ENCODE results near the gene SETD1B. TPM values are rescaled to one million over a fixed set of nuclear protein-coding genes. Genes with fewer than 3 reads are reported as not detected.

SETD1B gene
- total RNA-seq, 1 donor from 2014 or later: 19.4 TPM

DNA sequence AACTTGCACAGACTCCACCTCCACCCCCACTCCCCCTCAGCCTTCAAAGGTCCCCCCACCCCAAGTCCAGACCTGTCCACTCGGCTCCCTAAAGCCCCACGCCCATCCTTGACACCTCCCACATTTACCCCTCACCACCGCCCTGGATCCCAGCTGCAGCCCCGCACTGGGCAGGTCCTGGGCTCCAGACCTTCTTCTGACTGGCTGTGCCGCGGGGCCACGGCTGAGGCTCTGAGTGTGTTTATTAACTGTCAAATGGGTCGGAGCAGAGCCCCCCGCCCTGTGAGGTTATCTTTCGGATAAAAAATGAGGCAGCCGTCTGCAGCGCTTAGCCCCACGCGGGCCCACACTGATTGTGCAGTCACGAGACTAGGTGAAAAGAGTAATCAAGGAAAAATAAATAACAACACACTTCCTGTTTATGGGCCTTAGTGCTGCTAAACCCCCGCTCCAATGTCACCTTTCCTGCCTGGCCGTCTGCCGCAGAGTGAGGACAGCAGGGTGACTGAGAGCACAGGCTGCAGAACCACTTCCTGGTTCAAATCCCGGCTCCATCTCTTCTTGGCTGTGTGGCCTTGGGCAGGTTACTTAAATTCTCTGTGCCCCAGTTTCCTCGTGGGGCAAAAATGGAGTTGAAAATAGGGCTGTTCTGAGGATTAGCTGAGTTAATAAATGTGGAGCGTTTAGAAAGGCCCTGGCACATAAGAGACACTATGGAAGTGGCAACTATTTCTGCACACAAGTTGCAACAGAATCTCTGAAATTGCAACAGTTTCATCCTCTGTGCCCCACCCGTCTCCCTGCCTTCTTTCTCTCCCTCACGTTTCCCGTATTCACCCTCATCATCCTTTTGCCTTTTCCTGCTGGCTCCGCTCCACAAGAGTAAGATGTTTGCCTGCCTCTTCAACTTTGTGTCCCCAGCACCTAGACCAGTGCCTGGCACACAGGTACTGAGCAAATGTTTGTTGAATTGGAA is 9.4 kb downstream of the SETD1B start:
- Mint-ChIP-seq H3K9me3 (ENCODE audit: low read depth) (no peaks in the 10 kb centered on the region), H3K4me1 (ENCODE audit: low read depth) (peaks cover 29% of the 10 kb centered on the region), H3K36me3 (ENCODE audit: low read depth) (peaks cover 16% of the 10 kb centered on the region), H3K27me3 (ENCODE audit: low read depth) (no peaks in the 10 kb centered on the region), H3K4me3 (ENCODE audit: unreplicated experiment) (peak overlapping the region; percentile 80), H3K27ac (ENCODE audit: unreplicated experiment) (peak overlapping the region; percentile 69)
- TF ChIP-seq, protein P1, sequence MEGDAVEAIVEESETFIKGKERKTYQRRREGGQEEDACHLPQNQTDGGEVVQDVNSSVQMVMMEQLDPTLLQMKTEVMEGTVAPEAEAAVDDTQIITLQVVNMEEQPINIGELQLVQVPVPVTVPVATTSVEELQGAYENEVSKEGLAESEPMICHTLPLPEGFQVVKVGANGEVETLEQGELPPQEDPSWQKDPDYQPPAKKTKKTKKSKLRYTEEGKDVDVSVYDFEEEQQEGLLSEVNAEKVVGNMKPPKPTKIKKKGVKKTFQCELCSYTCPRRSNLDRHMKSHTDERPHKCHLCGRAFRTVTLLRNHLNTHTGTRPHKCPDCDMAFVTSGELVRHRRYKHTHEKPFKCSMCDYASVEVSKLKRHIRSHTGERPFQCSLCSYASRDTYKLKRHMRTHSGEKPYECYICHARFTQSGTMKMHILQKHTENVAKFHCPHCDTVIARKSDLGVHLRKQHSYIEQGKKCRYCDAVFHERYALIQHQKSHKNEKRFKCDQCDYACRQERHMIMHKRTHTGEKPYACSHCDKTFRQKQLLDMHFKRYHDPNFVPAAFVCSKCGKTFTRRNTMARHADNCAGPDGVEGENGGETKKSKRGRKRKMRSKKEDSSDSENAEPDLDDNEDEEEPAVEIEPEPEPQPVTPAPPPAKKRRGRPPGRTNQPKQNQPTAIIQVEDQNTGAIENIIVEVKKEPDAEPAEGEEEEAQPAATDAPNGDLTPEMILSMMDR (IDR thresholded peaks at IDR 0.05): no peak
- no peak for DNase-seq (ENCODE audit: low spot score)

DNA sequence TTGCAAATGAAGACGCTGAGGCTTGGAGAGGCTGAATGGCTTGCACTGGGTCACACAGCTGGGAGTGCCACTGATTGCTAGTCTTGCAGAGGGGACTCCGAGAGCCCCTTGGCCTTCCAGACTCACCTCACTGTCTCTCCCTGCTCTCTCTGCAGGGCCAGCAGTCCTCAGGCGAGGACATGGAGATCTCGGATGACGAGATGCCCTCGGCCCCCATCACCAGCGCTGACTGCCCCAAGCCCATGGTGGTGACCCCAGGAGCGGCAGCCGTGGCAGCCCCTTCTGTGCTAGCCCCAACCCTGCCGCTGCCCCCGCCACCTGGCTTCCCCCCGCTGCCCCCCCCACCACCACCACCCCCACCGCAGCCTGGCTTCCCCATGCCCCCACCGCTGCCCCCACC is 10.1 kb downstream of the SETD1B start:
- Mint-ChIP-seq H3K36me3 (ENCODE audit: low read depth) (peaks cover 13% of the 10 kb centered on the region), H3K9me3 (ENCODE audit: low read depth) (no peaks in the 10 kb centered on the region), H3K27me3 (ENCODE audit: low read depth) (no peaks in the 10 kb centered on the region), H3K4me1 (ENCODE audit: low read depth) (peaks cover 29% of the 10 kb centered on the region), H3K27ac (ENCODE audit: unreplicated experiment) (peak overlapping the region; percentile 69), H3K4me3 (ENCODE audit: unreplicated experiment) (no peak overlapping the region)
- TF ChIP-seq, protein P1 (IDR thresholded peaks at IDR 0.05): no peak
- DNase-seq (ENCODE audit: low spot score): no peak

DNA sequence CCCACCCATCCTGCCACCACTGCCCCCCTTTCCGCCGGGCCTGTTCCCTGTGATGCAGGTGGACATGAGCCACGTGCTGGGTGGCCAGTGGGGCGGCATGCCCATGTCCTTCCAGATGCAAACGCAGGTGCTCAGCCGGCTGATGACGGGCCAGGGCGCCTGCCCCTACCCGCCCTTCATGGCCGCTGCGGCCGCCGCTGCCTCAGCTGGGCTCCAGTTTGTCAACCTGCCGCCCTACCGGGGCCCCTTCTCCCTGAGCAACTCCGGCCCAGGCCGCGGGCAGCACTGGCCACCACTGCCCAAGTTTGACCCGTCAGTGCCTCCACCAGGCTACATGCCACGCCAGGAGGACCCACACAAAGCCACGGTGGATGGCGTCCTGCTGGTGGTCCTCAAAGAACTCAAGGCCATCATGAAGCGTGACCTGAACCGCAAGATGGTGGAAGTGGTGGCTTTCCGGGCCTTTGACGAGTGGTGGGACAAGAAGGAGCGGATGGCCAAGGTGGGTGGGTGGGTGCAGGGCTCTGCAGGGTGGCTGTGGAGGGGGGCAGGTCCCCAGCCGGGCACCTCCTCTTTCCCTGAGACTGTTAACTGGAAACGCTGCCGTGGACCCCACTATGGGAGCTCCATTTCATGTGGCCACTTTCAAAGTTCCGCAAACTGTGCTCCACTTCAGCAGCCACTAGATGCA is 10.8 kb downstream of the SETD1B start:
- TF ChIP-seq, protein P1 (IDR thresholded peaks at IDR 0.05): no peak
- Mint-ChIP-seq H3K4me3 (ENCODE audit: unreplicated experiment) (no peak overlapping the region), H3K27ac (ENCODE audit: unreplicated experiment) (no peak overlapping the region), H3K4me1 (ENCODE audit: low read depth) (peaks cover 29% of the 10 kb centered on the region), H3K27me3 (ENCODE audit: low read depth) (no peaks in the 10 kb centered on the region), H3K36me3 (ENCODE audit: low read depth) (peaks cover 14% of the 10 kb centered on the region), H3K9me3 (ENCODE audit: low read depth) (no peaks in the 10 kb centered on the region)
- DNase-seq (ENCODE audit: low spot score): no peak

DNA sequence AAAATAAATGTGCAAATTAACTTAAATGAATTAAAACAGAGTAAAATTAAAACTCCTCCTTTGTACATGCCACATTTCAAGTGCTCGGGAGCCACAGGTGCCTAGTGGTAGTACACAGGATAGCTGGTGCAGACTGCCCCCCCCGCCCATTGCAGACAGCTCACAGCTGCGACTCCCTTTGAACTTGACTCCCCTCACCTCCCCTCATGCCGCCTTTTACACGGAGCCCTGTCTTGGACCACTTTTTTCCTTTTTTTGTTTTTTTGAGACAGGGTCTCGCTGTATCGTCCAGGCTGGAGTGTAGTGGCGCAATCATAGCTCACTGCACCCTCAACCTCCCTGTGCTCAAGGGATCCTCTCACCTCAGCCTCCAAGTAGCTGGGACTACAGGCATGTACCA is 11.5 kb downstream of the SETD1B start:
- Mint-ChIP-seq H3K4me1 (ENCODE audit: low read depth) (peaks cover 29% of the 10 kb centered on the region), H3K27me3 (ENCODE audit: low read depth) (no peaks in the 10 kb centered on the region), H3K27ac (ENCODE audit: unreplicated experiment) (peak overlapping the region; percentile 57), H3K9me3 (ENCODE audit: low read depth) (no peaks in the 10 kb centered on the region), H3K36me3 (ENCODE audit: low read depth) (peaks cover 15% of the 10 kb centered on the region), H3K4me3 (ENCODE audit: unreplicated experiment) (no peak overlapping the region)
- TF ChIP-seq, protein P1 (IDR thresholded peaks at IDR 0.05): no peak
- no peak for DNase-seq (ENCODE audit: low spot score)

DNA sequence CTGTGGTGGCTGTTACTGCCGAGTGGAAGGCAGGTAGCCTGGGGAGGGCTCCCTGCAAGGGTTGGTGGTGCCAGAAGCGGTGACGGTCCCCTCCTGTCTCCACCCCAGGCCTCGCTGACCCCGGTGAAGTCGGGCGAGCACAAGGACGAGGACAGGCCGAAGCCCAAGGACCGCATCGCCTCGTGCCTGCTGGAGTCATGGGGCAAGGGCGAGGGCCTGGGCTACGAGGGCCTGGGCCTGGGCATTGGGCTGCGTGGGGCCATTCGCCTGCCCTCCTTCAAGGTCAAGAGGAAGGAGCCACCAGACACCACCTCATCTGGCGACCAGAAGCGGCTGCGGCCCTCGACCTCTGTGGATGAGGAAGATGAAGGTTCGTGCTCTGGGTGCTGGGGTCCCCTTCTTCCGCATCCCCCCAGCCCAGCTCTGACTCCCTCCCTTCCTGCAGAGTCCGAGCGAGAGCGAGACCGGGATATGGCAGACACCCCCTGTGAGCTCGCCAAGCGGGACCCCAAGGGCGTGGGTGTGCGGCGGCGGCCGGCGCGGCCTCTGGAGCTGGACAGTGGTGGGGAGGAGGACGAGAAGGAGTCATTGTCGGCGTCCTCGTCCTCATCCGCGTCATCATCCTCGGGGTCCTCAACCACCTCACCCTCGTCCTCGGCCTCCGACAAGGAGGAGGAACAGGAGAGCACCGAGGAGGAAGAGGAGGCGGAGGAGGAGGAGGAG is 13.3 kb downstream of the SETD1B start:
- Mint-ChIP-seq H3K27me3 (ENCODE audit: low read depth) (no peaks in the 10 kb centered on the region), H3K27ac (ENCODE audit: unreplicated experiment) (no peak overlapping the region), H3K9me3 (ENCODE audit: low read depth) (no peaks in the 10 kb centered on the region), H3K36me3 (ENCODE audit: low read depth) (peaks cover 18% of the 10 kb centered on the region), H3K4me3 (ENCODE audit: unreplicated experiment) (no peak overlapping the region), H3K4me1 (ENCODE audit: low read depth) (peaks cover 16% of the 10 kb centered on the region)
- DNase-seq (ENCODE audit: low spot score): no peak
- TF ChIP-seq, protein P1 (IDR thresholded peaks at IDR 0.05): no peak

Data from chondrocyte (in vitro differentiated cells).